Loucy (cell line): ENCODE measurements around the gene ANKRD10.

Experiments used
- CTCF ChIP-seq: fragments of 200-600 bp; sonication (generic); conservative IDR thresholded peaks from 2 replicates; pipeline ENCODE4 v1.5.1; 2014; ENCODE audit warnings: mild to moderate bottlenecking, antibody characterized with exemption, low read length
- EZH2phosphoT487 ChIP-seq: fragments of 200-600 bp; IDR thresholded peaks from 2 replicates; pipeline ENCODE4 v1.6.1; 2018; ENCODE audit warnings: antibody characterized with exemption, mild to moderate bottlenecking, moderate library complexity, borderline replicate concordance

GRCh38 chr13:110888390-110888789, 26.5 kb downstream of the ANKRD10 start:
- TF ChIP-seq CTCF (no peak), EZH2phosphoT487 (no peak)
